ENCODE data around the gene LUM. TPM values are rescaled to one million over a fixed set of nuclear protein-coding genes. Genes with fewer than 3 reads are reported as not detected.

Gene LUM
- total and polyA plus RNA-seq, 2 donors (not counting 3 experiments of a cell fraction or from before 2014, with no cell fraction given), result 0.29 to 1.9 TPM

- ChIA-PET CTCF (interaction anchor here (1.1 kb wide), 1 partner anchor 43 kb away, joined by 4 read pairs; no protein-coding TSS in a partner anchor), POLR2A (no interaction called here)
- Histone ChIP-seq H3K27me3 (ENCODE audit: control insufficient read depth in 2 of 2, insufficient read depth in 2 of 2, low read length in 2 of 2) (no peaks in the 10 kb centered on the region), H3K4me3 (replicated peaks in 1 of 3; ENCODE audit: insufficient read depth in 1 of 3, low read depth in 1 of 3, low read length in 3 of 3) (no peak overlapping the region), H3K9ac (replicated peaks; ENCODE audit: extremely low read depth, insufficient read depth, low read length) (no peak overlapping the region), H3K79me2 (ENCODE audit: control insufficient read depth, insufficient read depth, low read length) (no peaks in the 10 kb centered on the region), H4K20me1 (replicated peaks; ENCODE audit: control insufficient read depth, extremely low read depth, insufficient read depth, low read length) (no peaks in the 10 kb centered on the region), H3K4me1 (ENCODE audit: control insufficient read depth, extremely low read depth, insufficient read depth, low read length) (no peaks in the 10 kb centered on the region), H3K4me2 (ENCODE audit: insufficient read depth, low read length) (no peak overlapping the region), H3K27ac (ENCODE audit: insufficient read depth, low read depth, low read length) (no peak overlapping the region), H3K36me3 (ENCODE audit: control insufficient read depth in 2 of 2, extremely low read depth in 1 of 2, insufficient read depth in 2 of 2, low read length in 2 of 2) (no peaks in the 10 kb centered on the region), H3K9me1 (replicated peaks; ENCODE audit: control insufficient read depth, extremely low read depth, insufficient read depth, low read length) (no peaks in the 10 kb centered on the region), H2AFZ (ENCODE audit: low read depth, low read length) (no peak overlapping the region), H3K9me3 (replicated peaks; ENCODE audit: control insufficient read depth, insufficient read depth, low read length) (no peaks in the 10 kb centered on the region)
- intact Hi-C loops (cut with micrococcal nuclease), result no loop called here
- no peak for DNase-seq (ENCODE audit: low read depth, low spot score)
- no peak for FAIRE-seq
- dilution Hi-C loops (cut with MboI; ENCODE audit: extremely low pct_ligation_motif_present, low sequenced_read_pairs), result no loop called here
- BruUV-seq (replicated peaks), result no TSS peak
- no peak for TF ChIP-seq MYC (IDR thresholded peaks at IDR 0.05; ENCODE audit: low read depth, low read length)
- TF ChIP-seq GATA2 (IDR thresholded peaks at IDR 0.05; ENCODE audit: insufficient read depth, insufficient read length, low read depth, low read length), result no peak
- TF ChIP-seq JUN (IDR thresholded peaks at IDR 0.05; ENCODE audit: borderline replicate concordance, insufficient read depth, insufficient read length, low read depth), result no peak
- TF ChIP-seq, protein P1, sequence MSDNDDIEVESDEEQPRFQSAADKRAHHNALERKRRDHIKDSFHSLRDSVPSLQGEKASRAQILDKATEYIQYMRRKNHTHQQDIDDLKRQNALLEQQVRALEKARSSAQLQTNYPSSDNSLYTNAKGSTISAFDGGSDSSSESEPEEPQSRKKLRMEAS (IDR thresholded peaks at IDR 0.05; ENCODE audit: insufficient read depth, insufficient read length), result no peak
- TF ChIP-seq POLR2A (IDR thresholded peaks at IDR 0.05; ENCODE audit: low read depth, low read length), result no peak
- no peak for TF ChIP-seq FOS (IDR thresholded peaks at IDR 0.05; ENCODE audit: borderline replicate concordance, insufficient read depth, low read length)
- TF ChIP-seq CTCF (IDR thresholded peaks at IDR 0.05; ENCODE audit: extremely low read depth in 1 of 2, insufficient read depth in 1 of 2, low read depth in 1 of 2, low read length in 2 of 2), result no peak
- TF ChIP-seq EZH2 (IDR thresholded peaks at IDR 0.05; ENCODE audit: borderline replicate concordance, low read depth, low read length, severe bottlenecking), result no peak
- no peak for TF ChIP-seq POLR2AphosphoS5 (IDR thresholded peaks at IDR 0.05; ENCODE audit: insufficient read depth, low read depth, low read length)
Observed at GRCh38 chr12:91065396-91065795, 45.9 kb downstream of the LUM start.

Measured in endothelial cell of umbilical vein (primary cell).